ENCODE measurements around the gene SPINT3. TPM values are rescaled to one million over a fixed set of nuclear protein-coding genes. Genes with fewer than 3 reads are reported as not detected.

Gene SPINT3
- total and polyA plus RNA-seq, 10 of the 15 experiments (the other 5 are each of a cell fraction or from before 2014, with no cell fraction given) = not detected

- WGBS (ENCODE audit: insufficient coverage, insufficient replicate concordance, low lambda C conversion rate, missing lambda C conversion rate) = 36% methylated on average over 7 of the region's 7 CpGs
- RAD21 ChIA-PET (ENCODE audit: unreplicated experiment) = no interaction called here
- H3K9me3 ChIP-seq (replicated peaks; ENCODE audit: control insufficient read depth, insufficient read depth, low read length) = no peaks in the 10 kb centered on the region; the same call in 2 of the 3 replicates
- in situ Hi-C loops (cut with MboI) (no loop called here), intact Hi-C loops (cut with micrococcal nuclease; ENCODE audit: unreplicated experiment) (no loop called here)
- SMC1A ChIA-PET (ENCODE audit: uncharacterized antibody, unreplicated experiment) = no interaction called here
- peaks cover 3 to 4% of the 10 kb centered on the region in 2 experiments; a peak in 3 of 4 replicates for H3K27me3 ChIP-seq (replicated peaks in 1 of 2; ENCODE audit: control insufficient read depth in 2 of 2, insufficient read depth in 2 of 2, low read length in 1 of 2)
- H3K4me3 ChIP-seq = no peak overlapping the region
- no peak overlapping the region for H3K27ac ChIP-seq (ENCODE audit: control insufficient read depth, insufficient read depth)
- H3K4me1 ChIP-seq (ENCODE audit: control insufficient read depth, insufficient read depth, low read length) = no peaks in the 10 kb centered on the region
- no peaks in the 10 kb centered on the region for H3K79me2 ChIP-seq (ENCODE audit: control insufficient read depth, insufficient read depth, low read length)
- ATAC-seq (no peak), DNase-seq (ENCODE audit: low read depth, low spot score) (no peak), FAIRE-seq (no peak)
- no peaks in the 10 kb centered on the region for H4K20me1 ChIP-seq (ENCODE audit: control insufficient read depth, insufficient read depth)
- no TSS peak for BruUV-seq (replicated peaks)
- CTCF ChIA-PET = no interaction called here
- no peak overlapping the region for H3K4me2 ChIP-seq (ENCODE audit: control insufficient read depth, insufficient read depth)
- no peak overlapping the region for H2AFZ ChIP-seq (ENCODE audit: control insufficient read depth, low read depth, low read length)
- H3K9ac ChIP-seq (ENCODE audit: control insufficient read depth, insufficient read depth, low read length) = no peak overlapping the region
- POLR2A ChIA-PET = no interaction called here
- H3K36me3 ChIP-seq (ENCODE audit: control insufficient read depth in 2 of 2, insufficient read depth in 2 of 2, low read length in 1 of 2) = no peaks in the 10 kb centered on the region
- TF ChIP-seq IKZF1 (conservative IDR thresholded peaks at IDR 0.05) = no peak
- TF ChIP-seq POU2F2 (IDR thresholded peaks at IDR 0.05; ENCODE audit: borderline replicate concordance, low read depth, low read length) = no peak
- no peak for TF ChIP-seq CEBPZ (IDR thresholded peaks at IDR 0.05; ENCODE audit: low read depth, low read length)
- TF ChIP-seq RUNX3 (IDR thresholded peaks at IDR 0.05; ENCODE audit: low read length) = no peak
- TF ChIP-seq, protein P1, sequence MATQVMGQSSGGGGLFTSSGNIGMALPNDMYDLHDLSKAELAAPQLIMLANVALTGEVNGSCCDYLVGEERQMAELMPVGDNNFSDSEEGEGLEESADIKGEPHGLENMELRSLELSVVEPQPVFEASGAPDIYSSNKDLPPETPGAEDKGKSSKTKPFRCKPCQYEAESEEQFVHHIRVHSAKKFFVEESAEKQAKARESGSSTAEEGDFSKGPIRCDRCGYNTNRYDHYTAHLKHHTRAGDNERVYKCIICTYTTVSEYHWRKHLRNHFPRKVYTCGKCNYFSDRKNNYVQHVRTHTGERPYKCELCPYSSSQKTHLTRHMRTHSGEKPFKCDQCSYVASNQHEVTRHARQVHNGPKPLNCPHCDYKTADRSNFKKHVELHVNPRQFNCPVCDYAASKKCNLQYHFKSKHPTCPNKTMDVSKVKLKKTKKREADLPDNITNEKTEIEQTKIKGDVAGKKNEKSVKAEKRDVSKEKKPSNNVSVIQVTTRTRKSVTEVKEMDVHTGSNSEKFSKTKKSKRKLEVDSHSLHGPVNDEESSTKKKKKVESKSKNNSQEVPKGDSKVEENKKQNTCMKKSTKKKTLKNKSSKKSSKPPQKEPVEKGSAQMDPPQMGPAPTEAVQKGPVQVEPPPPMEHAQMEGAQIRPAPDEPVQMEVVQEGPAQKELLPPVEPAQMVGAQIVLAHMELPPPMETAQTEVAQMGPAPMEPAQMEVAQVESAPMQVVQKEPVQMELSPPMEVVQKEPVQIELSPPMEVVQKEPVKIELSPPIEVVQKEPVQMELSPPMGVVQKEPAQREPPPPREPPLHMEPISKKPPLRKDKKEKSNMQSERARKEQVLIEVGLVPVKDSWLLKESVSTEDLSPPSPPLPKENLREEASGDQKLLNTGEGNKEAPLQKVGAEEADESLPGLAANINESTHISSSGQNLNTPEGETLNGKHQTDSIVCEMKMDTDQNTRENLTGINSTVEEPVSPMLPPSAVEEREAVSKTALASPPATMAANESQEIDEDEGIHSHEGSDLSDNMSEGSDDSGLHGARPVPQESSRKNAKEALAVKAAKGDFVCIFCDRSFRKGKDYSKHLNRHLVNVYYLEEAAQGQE (IDR thresholded peaks at IDR 0.05; ENCODE audit: low read depth, low read length) = no peak
- no peak for TF ChIP-seq SREBF1 (IDR thresholded peaks at IDR 0.05; ENCODE audit: low read length)
- TF ChIP-seq TARDBP (IDR thresholded peaks at IDR 0.05; ENCODE audit: borderline replicate concordance) = no peak
- no peak for TF ChIP-seq FOXM1 (IDR thresholded peaks at IDR 0.05; ENCODE audit: low read depth, low read length)
- no peak for TF ChIP-seq ASH2L (IDR thresholded peaks at IDR 0.05; ENCODE audit: borderline replicate concordance, low read depth)
- TF ChIP-seq TCF3 (IDR thresholded peaks at IDR 0.05; ENCODE audit: borderline replicate concordance, insufficient read depth, low read depth, low read length) = no peak
- no peak for TF ChIP-seq ZNF24 (IDR thresholded peaks at IDR 0.05)
- no peak for TF ChIP-seq POLR2AphosphoS2 (IDR thresholded peaks at IDR 0.05; ENCODE audit: low read depth, low read length)
- TF ChIP-seq DPF2 (IDR thresholded peaks at IDR 0.05) = no peak
- TF ChIP-seq, protein P2, sequence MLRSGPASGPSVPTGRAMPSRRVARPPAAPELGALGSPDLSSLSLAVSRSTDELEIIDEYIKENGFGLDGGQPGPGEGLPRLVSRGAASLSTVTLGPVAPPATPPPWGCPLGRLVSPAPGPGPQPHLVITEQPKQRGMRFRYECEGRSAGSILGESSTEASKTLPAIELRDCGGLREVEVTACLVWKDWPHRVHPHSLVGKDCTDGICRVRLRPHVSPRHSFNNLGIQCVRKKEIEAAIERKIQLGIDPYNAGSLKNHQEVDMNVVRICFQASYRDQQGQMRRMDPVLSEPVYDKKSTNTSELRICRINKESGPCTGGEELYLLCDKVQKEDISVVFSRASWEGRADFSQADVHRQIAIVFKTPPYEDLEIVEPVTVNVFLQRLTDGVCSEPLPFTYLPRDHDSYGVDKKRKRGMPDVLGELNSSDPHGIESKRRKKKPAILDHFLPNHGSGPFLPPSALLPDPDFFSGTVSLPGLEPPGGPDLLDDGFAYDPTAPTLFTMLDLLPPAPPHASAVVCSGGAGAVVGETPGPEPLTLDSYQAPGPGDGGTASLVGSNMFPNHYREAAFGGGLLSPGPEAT (IDR thresholded peaks at IDR 0.05; ENCODE audit: low read depth) = no peak
- TF ChIP-seq MEF2B (IDR thresholded peaks at IDR 0.05; ENCODE audit: partially characterized antibody, poor library complexity, severe bottlenecking) = no peak
- no peak for TF ChIP-seq POLR2A (IDR thresholded peaks at IDR 0.05; ENCODE audit: low read depth, low read length)
- no peak for TF ChIP-seq WRNIP1 (IDR thresholded peaks at IDR 0.05; ENCODE audit: borderline replicate concordance, low read depth, low read length)
- TF ChIP-seq STAT1 (conservative IDR thresholded peaks at IDR 0.05) = no peak
Observed at GRCh38 chr20:45479822-45480221, 35.6 kb downstream of the SPINT3 start.

All from GM12878 (cell line).